GM20000 (cell line): ENCODE results near the gene ABCA13.

Experiments
- DNase-seq: peaks from one replicate; pipeline ENCODE4 v3.0.0; 2012; ENCODE audit warnings: low spot score
- CTCF ChIP-seq: IDR thresholded peaks from 2 replicates; pipeline ENCODE4 v1.5.1; 2012; ENCODE audit warnings: mild to moderate bottlenecking, control low read depth; ENCODE audit errors: extremely low read depth, missing control alignments

ABCA13 gene

GRCh38 chr7:48158404-48158803 lies 12.9 kb upstream of the ABCA13 start:
- DNase-seq, result no peak
- no peak for TF ChIP-seq CTCF

- DNase-seq, result no peak
- TF ChIP-seq CTCF, result no peak
These were observed 9.7 kb upstream of the ABCA13 start for GRCh38 chr7:48161407-48162125.

GRCh38 chr7:48165157-48165556 lies 6.1 kb upstream of the ABCA13 start:
- no peak for TF ChIP-seq CTCF
- DNase-seq, result no peak

- TF ChIP-seq CTCF, result no peak
- DNase-seq, result no peak
These were observed 3.1 kb upstream of the ABCA13 start for GRCh38 chr7:48168159-48168558.

GRCh38 chr7:48170506-48170905 lies 752 bp upstream of the ABCA13 start:
- no peak for DNase-seq

GRCh38 chr7:48173313-48173712 lies 2.1 kb downstream of the ABCA13 start:
- no peak for DNase-seq
- no peak for TF ChIP-seq CTCF

More at GRCh38 chr7:48170506-48170905, 752 bp upstream of the ABCA13 start:
- no peak for TF ChIP-seq CTCF

- TF ChIP-seq CTCF, result no peak
- DNase-seq, result no peak
These were observed 2.6 kb downstream of the ABCA13 start for GRCh38 chr7:48173756-48174382.
